Measurements from ENCODE around the gene TM7SF2.
"Not testable (repeated sequence)": the region's sequence is repeated elsewhere in the genome, so short reads cannot be mapped to it uniquely, and the experiment has no call there.

The TM7SF2 gene

DNA sequence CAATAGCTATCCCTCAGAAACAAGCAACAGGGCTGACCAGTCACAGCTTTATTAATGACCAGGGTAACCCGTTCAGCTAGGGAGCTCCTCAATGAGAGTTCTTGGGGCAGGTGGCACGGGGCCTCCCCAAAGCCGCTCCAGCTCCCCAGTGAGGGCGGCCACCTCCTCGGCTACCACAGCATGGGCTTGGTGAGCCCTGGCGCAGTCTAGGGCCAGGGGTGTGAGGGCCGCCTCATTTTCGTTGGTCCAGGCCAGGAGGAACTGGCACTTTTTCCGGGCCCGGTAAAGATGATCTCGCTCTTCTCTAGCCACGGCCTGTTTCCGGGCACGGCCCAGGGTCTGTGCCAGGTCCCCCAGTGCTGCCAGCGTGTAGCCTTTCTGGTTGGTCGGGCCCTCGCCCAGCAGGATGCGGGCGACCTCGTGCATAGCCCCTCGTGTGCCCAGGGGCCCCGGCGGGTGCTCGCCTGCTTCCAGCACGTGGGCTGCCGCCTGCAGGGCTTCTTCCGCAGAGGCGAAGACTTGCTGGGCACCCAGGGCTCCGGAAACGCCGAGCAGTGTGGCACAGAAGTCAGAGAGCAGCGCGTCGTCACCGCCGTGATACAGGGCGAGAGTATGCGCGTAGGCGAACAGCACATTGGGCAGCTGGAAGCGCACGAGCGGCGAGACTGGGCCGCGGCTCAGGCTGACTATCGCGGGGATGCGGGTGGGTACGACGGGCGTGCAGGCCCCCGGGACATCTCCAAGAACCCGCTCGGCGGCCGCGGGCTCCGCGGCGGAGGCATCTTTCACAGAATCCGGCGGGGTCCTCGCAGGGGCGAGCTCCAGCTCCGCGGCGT lies 4.9 kb downstream of the TM7SF2 start:
- peak; percentile 40 for DNase-seq

- DNase-seq: peak; percentile 99
Observed at GRCh38 chr11:65117206-65118096, 5.8 kb downstream of the TM7SF2 start, which contains the start of gene ZNHIT2. Gene ZNHIT2 (minus strand): TSS chr11:65117701. CDS start chr11:65117653, 48 bp downstream.

- DNase-seq: no peak
Observed at GRCh38 chr11:65118097-65118837, 6.6 kb downstream of the TM7SF2 start.

GRCh38 chr11:65118891-65119669 lies 7.4 kb downstream of the TM7SF2 start:
- DNase-seq: not testable (repeated sequence)

DNA sequence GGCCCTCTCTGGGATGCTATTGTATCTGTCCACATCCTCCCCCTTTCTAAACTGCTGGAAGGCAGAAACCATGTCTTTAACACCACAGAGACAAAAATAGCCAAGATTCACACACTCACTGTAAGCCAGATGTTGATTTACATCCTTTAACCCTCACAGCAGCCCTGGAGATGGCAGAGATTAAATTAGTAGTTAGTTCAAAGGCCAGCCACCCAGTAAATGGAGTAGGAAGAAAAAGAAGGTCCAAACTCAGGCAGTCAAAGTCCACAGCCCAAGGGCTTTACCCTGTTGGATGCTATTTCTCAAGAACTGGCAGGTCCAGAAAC lies 8.0 kb downstream of the TM7SF2 start:
- no peak for DNase-seq

GRCh38 chr11:65120831-65121230 lies 9.2 kb downstream of the TM7SF2 start:
- DNase-seq: no peak

DNA sequence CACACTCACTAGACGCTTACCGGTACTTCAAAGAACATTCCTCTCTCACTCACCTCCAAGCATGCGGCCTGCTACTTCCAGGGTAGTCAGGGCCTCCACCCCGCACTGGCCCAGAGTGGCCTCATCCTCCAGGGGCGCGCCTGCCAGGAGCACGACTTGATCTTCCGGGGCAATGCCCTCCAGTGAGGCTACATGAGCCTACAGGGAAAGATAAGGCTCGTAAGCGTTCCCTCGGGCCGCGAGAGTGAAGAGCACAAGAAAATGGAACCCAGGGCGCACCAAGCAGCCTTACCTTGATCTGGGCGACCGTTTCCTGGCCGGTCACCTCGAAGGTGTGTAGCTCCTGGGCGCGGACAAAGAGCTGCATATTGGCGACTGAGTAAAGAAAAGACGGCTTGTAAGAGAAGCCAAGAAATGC lies 9.8 kb downstream of the TM7SF2 start:
- no peak for DNase-seq

DNA sequence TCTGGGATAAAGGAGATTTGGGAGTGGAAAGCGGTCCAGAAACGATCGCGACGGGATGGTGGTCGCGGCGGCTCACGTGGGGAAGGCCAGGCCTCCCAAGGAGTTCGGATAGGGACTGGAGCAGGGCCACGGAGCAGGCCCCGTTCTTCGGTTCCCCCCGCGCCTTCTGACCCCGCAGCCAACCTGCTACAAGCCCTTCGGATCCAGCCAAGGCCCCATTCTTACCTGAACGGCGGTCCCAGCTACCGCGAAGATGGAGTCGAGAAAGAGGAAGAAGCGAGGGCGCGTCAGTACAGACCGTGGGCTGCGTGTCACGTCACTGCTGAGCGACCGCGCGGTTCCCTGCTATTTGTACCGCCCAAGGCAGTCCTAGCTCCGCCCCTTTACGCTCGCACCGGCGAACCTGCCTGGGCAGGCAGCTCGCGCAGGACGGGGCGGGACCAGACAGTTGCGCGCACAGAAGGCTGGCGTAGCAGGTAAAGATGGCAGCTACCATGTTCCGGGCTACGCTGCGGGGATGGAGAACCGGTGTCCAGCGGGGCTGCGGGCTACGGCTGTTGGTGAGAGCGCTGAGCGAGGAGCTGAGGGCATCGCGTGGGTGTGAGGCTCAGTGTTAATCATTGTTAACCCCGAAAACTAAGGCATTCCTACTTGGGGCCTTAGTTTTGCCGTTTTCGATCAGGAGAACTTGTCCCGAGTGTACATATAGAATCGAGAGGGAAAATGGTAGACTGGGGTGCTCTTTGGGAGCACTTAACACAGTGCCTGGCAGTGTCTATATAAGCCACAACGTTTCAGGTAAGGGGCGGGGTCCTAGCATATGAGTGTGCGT lies 10.4 kb downstream of the TM7SF2 start, which contains the start of the genes FAU and MRPL49:
Gene FAU (minus strand): TSS at position 270 of the 832 bp plus-strand sequence. CDS start 321 bp downstream, outside the sequence.
Gene MRPL49 (plus strand): TSS at position 457 of the 832 bp plus-strand sequence. CDS start 26 bp downstream, at position 483.
- DNase-seq: peak; percentile 98

GRCh38 chr11:65124480-65125196 lies 13.0 kb downstream of the TM7SF2 start:
- DNase-seq: no peak

GRCh38 chr11:65125197-65126056 lies 13.8 kb downstream of the TM7SF2 start:
- DNase-seq: no peak

DNA sequence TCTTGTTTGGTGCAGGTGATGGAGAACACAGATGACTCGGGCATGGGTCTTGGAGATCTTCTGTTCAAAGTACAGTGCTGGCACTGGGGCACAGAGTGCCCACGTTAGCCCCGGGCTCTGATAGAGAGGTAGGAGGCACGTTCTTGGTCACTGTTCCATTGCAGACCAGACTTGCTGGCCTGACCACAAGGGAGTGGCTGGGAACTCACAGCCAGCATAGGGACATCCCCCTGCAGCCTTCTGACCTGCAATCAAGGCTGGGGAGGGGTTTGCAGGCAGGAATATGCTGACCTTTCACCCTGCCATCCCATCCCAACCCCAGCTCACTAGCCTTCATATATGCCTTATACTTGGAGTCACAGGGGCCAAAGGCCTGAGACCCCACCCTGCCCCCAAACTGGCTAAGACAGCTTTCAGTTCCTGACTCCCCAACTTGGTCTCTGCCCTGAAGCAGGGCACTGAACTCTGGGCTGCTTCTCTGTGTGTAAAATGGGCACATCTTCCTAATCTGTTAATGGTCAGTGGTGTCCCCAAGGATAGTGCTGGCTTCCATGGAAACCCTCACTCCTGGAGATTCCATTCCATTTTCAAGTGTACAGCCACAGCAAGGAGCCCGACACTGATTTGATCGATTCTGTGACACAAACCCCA lies 15.1 kb downstream of the TM7SF2 start:
- DNase-seq: no peak

- DNase-seq: no peak
Observed at GRCh38 chr11:65127473-65128181, 16.0 kb downstream of the TM7SF2 start.

GRCh38 chr11:65128182-65129145 lies 16.8 kb downstream of the TM7SF2 start:
- DNase-seq: no peak

GRCh38 chr11:65129649-65130441 lies 18.2 kb downstream of the TM7SF2 start:
- no peak for DNase-seq

DNA sequence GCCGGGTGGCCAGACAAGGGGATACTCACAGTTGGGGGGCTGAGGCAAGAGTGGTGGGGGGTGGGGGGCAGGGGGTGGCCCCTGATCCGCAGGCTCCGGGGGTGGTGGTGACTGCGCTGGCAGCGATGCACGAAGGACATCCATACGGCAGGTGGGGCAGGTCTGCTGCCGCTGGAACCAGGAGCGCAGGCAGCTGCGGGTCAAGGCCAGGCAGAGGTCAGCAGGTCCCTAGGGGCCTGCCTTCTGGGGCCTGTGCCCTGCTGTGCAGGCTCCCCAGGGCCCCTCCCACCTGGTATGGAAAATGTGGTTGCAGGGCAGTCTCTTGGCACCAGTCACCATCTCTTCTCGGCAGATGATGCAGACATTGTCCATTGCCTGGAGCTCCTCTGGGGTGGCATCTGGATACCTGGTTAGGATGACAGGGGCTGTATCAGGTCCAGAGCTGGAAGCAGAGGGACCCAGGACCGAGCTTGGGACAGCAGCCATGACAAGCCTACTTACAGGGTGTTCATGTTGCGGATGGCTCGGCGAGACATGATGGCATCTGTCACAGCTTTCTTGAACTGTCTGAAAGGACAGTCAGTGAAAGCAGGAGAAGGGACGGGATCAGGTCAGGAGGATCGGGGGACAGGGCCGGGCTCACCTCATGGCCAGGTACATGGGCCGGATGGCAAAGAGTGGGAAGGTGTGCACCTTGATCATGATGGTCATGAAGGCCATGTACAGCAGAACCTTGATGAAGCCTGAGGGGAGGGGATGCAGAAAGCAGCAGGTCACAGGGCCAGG lies 19.2 kb downstream of the TM7SF2 start:
- no peak for DNase-seq

Data from NCI-H82 (cell line).